ENCODE data around the gene PPFIBP1. TPM values are rescaled to one million over a fixed set of nuclear protein-coding genes. Genes with fewer than 3 reads are reported as not detected.
A peak's percentile ranks its signal among the peaks of the same experiment; 100 is the strongest.

Gene PPFIBP1
- total RNA-seq, 2 donors from 2014 or later, result 65.2 to 66.0 TPM

- peaks cover 0 to 28% of the 10 kb centered on the region in 2 donors for H3K4me1 ChIP-seq
- DNase-seq (ENCODE audit: low spot score), result no peak
- H3K4me3 ChIP-seq, result no peak overlapping the region
- no peak overlapping the region for H3K27ac ChIP-seq
- H3K36me3 ChIP-seq, result no peaks in the 10 kb centered on the region
- H3K9me3 ChIP-seq, result no peaks in the 10 kb centered on the region
- TF ChIP-seq, protein P1, sequence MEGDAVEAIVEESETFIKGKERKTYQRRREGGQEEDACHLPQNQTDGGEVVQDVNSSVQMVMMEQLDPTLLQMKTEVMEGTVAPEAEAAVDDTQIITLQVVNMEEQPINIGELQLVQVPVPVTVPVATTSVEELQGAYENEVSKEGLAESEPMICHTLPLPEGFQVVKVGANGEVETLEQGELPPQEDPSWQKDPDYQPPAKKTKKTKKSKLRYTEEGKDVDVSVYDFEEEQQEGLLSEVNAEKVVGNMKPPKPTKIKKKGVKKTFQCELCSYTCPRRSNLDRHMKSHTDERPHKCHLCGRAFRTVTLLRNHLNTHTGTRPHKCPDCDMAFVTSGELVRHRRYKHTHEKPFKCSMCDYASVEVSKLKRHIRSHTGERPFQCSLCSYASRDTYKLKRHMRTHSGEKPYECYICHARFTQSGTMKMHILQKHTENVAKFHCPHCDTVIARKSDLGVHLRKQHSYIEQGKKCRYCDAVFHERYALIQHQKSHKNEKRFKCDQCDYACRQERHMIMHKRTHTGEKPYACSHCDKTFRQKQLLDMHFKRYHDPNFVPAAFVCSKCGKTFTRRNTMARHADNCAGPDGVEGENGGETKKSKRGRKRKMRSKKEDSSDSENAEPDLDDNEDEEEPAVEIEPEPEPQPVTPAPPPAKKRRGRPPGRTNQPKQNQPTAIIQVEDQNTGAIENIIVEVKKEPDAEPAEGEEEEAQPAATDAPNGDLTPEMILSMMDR (IDR thresholded peaks at IDR 0.05), result no peak
- H3K27me3 ChIP-seq, result no peaks in the 10 kb centered on the region
Observed at GRCh38 chr12:27572486-27573255, 48.7 kb downstream of the PPFIBP1 start.

- peaks cover 0 to 38% of the 10 kb centered on the region in 2 donors for H3K4me1 ChIP-seq
- H3K36me3 ChIP-seq, result peaks cover 6% of the 10 kb centered on the region
- peak overlapping the region in 1 of 2 donors; percentile 35 for H3K27ac ChIP-seq
- no peaks in the 10 kb centered on the region for H3K27me3 ChIP-seq
- DNase-seq (ENCODE audit: low spot score), result no peak
- H3K9me3 ChIP-seq, result no peaks in the 10 kb centered on the region
- TF ChIP-seq, protein P1 (IDR thresholded peaks at IDR 0.05), result no peak
- no peak overlapping the region for H3K4me3 ChIP-seq
Observed at GRCh38 chr12:27573972-27574371, 50.0 kb downstream of the PPFIBP1 start.

GRCh38 chr12:27575090-27575761 is 51.2 kb downstream of the PPFIBP1 start:
- Histone ChIP-seq H3K27ac (peak overlapping the region in 1 of 2 donors; percentile 3), H3K4me1 (peaks cover 0 to 42% of the 10 kb centered on the region in 2 donors), H3K27me3 (no peaks in the 10 kb centered on the region), H3K36me3 (peaks cover 7% of the 10 kb centered on the region), H3K4me3 (no peak overlapping the region), H3K9me3 (no peaks in the 10 kb centered on the region)
- TF ChIP-seq, protein P1 (IDR thresholded peaks at IDR 0.05), result no peak
- no peak for DNase-seq (ENCODE audit: low spot score)

- no peak for DNase-seq (ENCODE audit: low spot score)
- H3K36me3 ChIP-seq, result peaks cover 7% of the 10 kb centered on the region
- H3K4me3 ChIP-seq, result no peak overlapping the region
- TF ChIP-seq, protein P1 (IDR thresholded peaks at IDR 0.05), result no peak
- H3K9me3 ChIP-seq, result no peaks in the 10 kb centered on the region
- H3K27me3 ChIP-seq, result no peaks in the 10 kb centered on the region
- H3K4me1 ChIP-seq, result peaks cover 0 to 42% of the 10 kb centered on the region in 2 donors
- no peak overlapping the region for H3K27ac ChIP-seq
Observed at GRCh38 chr12:27575762-27576118, 51.7 kb downstream of the PPFIBP1 start.

GRCh38 chr12:27576667-27577347 is 52.8 kb downstream of the PPFIBP1 start:
- Histone ChIP-seq H3K4me3 (no peak overlapping the region), H3K27ac (no peak overlapping the region), H3K9me3 (no peaks in the 10 kb centered on the region), H3K27me3 (no peaks in the 10 kb centered on the region), H3K36me3 (peaks cover 7% of the 10 kb centered on the region), H3K4me1 (peaks cover 0 to 52% of the 10 kb centered on the region in 2 donors)
- DNase-seq (ENCODE audit: low spot score), result no peak
- TF ChIP-seq, protein P1 (IDR thresholded peaks at IDR 0.05), result no peak
